ENCODE data around the gene ANKRD7. TPM values are rescaled to one million over a fixed set of nuclear protein-coding genes. Genes with fewer than 3 reads are reported as not detected.

ANKRD7 gene
- total RNA-seq, 1 donor = 0.86 TPM

GRCh38 chr7:118184565-118184940 is 40.0 kb upstream of the ANKRD7 start:
- peak overlapping the region; percentile 92 for H3K4me3 ChIP-seq (ENCODE audit: low read depth, low read length)
- no peak for DNase-seq (ENCODE audit: low read depth)
- no peak for TF ChIP-seq CTCF (IDR thresholded peaks at IDR 0.05; ENCODE audit: insufficient read depth, low read depth, low read length)

GRCh38 chr7:118185163-118185860 is 39.2 kb upstream of the ANKRD7 start:
- TF ChIP-seq CTCF (IDR thresholded peaks at IDR 0.05; ENCODE audit: insufficient read depth, low read depth, low read length) = no peak
- peak; percentile 68 for DNase-seq (ENCODE audit: low read depth)
- peak overlapping the region; percentile 92 for H3K4me3 ChIP-seq (ENCODE audit: low read depth, low read length)

DNA sequence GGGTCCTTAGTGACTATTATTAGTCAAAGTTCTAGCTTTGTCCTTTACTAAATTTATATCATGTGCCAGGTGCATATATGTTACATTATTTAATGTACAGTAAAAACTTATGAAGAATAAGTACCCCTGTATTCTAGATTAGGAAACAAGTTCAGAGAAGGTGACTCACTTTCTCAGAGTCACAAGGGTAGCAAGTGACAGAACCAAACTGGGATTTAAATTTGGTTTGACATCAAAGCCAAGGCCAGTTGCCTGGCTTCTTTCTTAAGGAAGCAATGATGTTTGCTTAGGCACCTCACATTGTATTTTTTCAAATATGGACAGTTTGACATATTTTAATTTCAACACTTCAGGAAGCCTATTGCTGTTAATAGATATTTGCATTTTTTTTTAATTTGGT is 38.0 kb upstream of the ANKRD7 start:
- H3K4me3 ChIP-seq (ENCODE audit: low read depth, low read length) = no peak overlapping the region
- TF ChIP-seq CTCF (IDR thresholded peaks at IDR 0.05; ENCODE audit: insufficient read depth, low read depth, low read length) = no peak

GRCh38 chr7:118194571-118194970 is 29.9 kb upstream of the ANKRD7 start:
- H3K4me3 ChIP-seq (ENCODE audit: low read depth, low read length) = no peak overlapping the region
- no peak for TF ChIP-seq CTCF (IDR thresholded peaks at IDR 0.05; ENCODE audit: insufficient read depth, low read depth, low read length)
- DNase-seq (ENCODE audit: low read depth) = no peak

More for the DNA sequence above, 38.0 kb upstream of the ANKRD7 start:
- no peak for DNase-seq (ENCODE audit: low read depth)

DNA sequence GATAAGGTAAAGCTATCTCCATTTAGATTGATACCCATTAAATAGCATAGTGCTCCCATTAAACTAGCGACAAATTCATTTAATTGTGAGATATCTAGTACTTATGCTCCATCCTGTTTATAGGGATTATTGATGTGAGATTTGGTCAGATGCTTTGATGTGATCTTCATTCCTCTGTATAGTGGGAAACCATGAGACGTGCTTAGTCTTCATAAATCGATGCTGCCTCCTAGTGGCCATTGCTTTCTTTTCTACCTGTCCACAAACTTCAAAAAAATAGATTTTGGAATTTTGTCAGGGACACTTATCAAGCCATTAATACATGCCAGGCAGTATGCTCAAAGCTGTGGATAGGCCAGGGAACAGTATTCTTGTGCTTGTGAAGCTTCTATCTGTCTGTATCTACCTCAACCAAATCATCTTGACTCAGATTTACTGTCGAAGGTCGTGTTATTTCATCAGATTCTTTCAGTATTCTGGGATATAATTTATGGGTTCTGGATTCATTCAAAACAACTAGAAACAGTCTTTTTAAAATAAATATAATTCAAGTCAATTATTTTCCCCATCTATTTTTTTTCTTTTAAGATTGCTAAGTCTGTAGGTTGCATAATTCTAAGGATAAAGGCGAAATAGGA is 28.5 kb upstream of the ANKRD7 start:
- no peak overlapping the region for H3K4me3 ChIP-seq (ENCODE audit: low read depth, low read length)
- TF ChIP-seq CTCF (IDR thresholded peaks at IDR 0.05; ENCODE audit: insufficient read depth, low read depth, low read length) = peak; percentile 68
- DNase-seq (ENCODE audit: low read depth) = peak; percentile 70

DNA sequence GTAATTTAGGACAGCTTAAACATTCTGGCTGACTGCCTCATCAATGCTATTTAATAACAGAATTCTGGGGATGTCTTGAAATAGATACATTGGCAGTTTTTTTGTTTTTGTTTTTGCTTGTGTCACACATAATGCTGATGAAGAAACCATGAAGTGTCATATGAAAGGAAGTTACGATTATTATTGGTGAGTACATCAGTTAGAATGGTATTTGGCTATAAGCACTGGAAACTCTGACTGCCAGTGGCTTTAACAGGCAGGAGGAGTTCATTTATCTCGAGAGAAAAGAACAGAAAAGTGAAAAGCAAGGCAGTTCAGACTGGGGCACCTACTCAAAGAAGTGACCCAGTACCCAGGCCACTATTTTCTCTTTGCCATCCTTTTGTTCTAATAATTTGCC is 22.4 kb upstream of the ANKRD7 start:
- TF ChIP-seq CTCF (IDR thresholded peaks at IDR 0.05; ENCODE audit: insufficient read depth, low read depth, low read length) = no peak
- H3K4me3 ChIP-seq (ENCODE audit: low read depth, low read length) = no peak overlapping the region
- no peak for DNase-seq (ENCODE audit: low read depth)

Measured in fibroblast of villous mesenchyme (primary cell).